IMR-90 (cell line): ENCODE results near the gene ASB11. TPM values are rescaled to one million over a fixed set of nuclear protein-coding genes. Genes with fewer than 3 reads are reported as not detected.

ENCODE experiments used
- ATAC-seq: fragments of 200-7000 bp; cut with Tn5 transposase; 2 replicates; pipeline ENCODE4 v1.9.1; 2020; ENCODE audit warnings: low read depth, mild to moderate bottlenecking, moderate library complexity
- BruUV-seq: library from RNA; stranded (reverse); fragments of 400-500 nt; replicated peaks from 2 replicates; lab custom pipeline; 2021; lab: Mats Ljungman, UMichigan
- CTCF ChIA-PET: fragments of 300-600 bp; formaldehyde crosslinking; extraction: SDS; loops from one replicate; lab custom pipeline; 2021; ENCODE audit warnings: antibody characterized with exemption; lab: Yijun Ruan, JAX
- POLR2A ChIA-PET: fragments of 300-600 bp; sonication (Branson Sonifier 250); formaldehyde crosslinking; loops from one replicate; lab custom pipeline; 2022; ENCODE audit warnings: antibody characterized with exemption; ENCODE audit not compliant: unreplicated experiment; lab: Charles Lee
- DNase-seq: peaks from one replicate; pipeline ENCODE4 v3.0.0; 2013
- H2AFZ ChIP-seq: replicated peaks from 2 replicates; pipeline ENCODE3; 2013; ENCODE audit warnings: low read length, mild to moderate bottlenecking; ENCODE audit not compliant: poor library complexity
- H2AK5ac ChIP-seq: 2 replicates; pipeline ENCODE4 v1.6.1; 2013; ENCODE audit warnings: low read depth, low read length, inconsistent platforms
- H2AK9ac ChIP-seq: replicated peaks from 2 replicates; pipeline ENCODE3; 2013; ENCODE audit warnings: mild to moderate bottlenecking, low read depth, low read length, moderate library complexity; ENCODE audit not compliant: poor library complexity
- H2BK120ac ChIP-seq: 2 replicates; pipeline ENCODE4 v1.6.1; 2013; ENCODE audit warnings: low read depth, low read length, inconsistent platforms
- H2BK15ac ChIP-seq: 3 replicates; pipeline ENCODE4 v1.6.1; 2013; ENCODE audit warnings: low read depth, low read length, inconsistent platforms
- H2BK20ac ChIP-seq: 2 replicates; pipeline ENCODE4 v1.6.1; 2013; ENCODE audit warnings: low read depth, mild to moderate bottlenecking, inconsistent platforms, low read length, moderate library complexity
- H2BK5ac ChIP-seq: 2 replicates; pipeline ENCODE4 v1.6.1; 2013; ENCODE audit warnings: mild to moderate bottlenecking, low read depth, low read length, inconsistent platforms; ENCODE audit not compliant: poor library complexity, severe bottlenecking
- H3K14ac ChIP-seq: replicated peaks from 2 replicates; pipeline ENCODE4 v1.6.1; 2013; ENCODE audit warnings: low read depth, low read length, inconsistent platforms
- H3K18ac ChIP-seq: 2 replicates; pipeline ENCODE4 v1.6.1; 2013; ENCODE audit warnings: low read depth, low read length, control low read depth
- H3K23ac ChIP-seq: 2 replicates; pipeline ENCODE4 v1.6.1; 2013; ENCODE audit warnings: low read depth, low read length, inconsistent platforms
- H3K27ac ChIP-seq: 2 replicates; pipeline ENCODE4 v1.5.1; 2013; ENCODE audit warnings: mild to moderate bottlenecking, control low read depth, low read length; ENCODE audit not compliant: insufficient read depth
- H3K27me3 ChIP-seq: 2 replicates; pipeline ENCODE4 v1.6.1; 2013; ENCODE audit warnings: low read length; ENCODE audit not compliant: control insufficient read depth, insufficient read depth
- H3K36me3 ChIP-seq: 2 replicates; pipeline ENCODE4 v1.6.1; 2013; ENCODE audit warnings: low read length, mixed read lengths; ENCODE audit not compliant: control insufficient read depth, insufficient read depth
- H3K4ac ChIP-seq: 2 replicates; pipeline ENCODE4 v1.6.1; 2013; ENCODE audit warnings: low read depth, low read length, inconsistent platforms
- H3K4me1 ChIP-seq: 2 replicates; pipeline ENCODE4 v1.6.1; 2013; ENCODE audit warnings: low read length, mixed read lengths; ENCODE audit not compliant: control insufficient read depth, insufficient read depth
- H3K4me2 ChIP-seq: 2 replicates; pipeline ENCODE4 v1.6.1; 2013; ENCODE audit warnings: low read depth, mild to moderate bottlenecking, control low read depth, low read length, moderate library complexity
- H3K4me3 ChIP-seq: 2 replicates; pipeline ENCODE4 v1.5.1; 2013; ENCODE audit warnings: low read depth, mild to moderate bottlenecking, control low read depth, low read length, moderate library complexity; ENCODE audit not compliant: insufficient read depth
- H3K56ac ChIP-seq: 2 replicates; pipeline ENCODE4 v1.6.1; 2013; ENCODE audit warnings: low read length, inconsistent platforms; ENCODE audit not compliant: insufficient read depth; ENCODE audit errors: extremely low read depth
- H3K79me1 ChIP-seq, 2 experiments: 2 replicates each; pipeline ENCODE4 v1.6.1; 2013; ENCODE audit warnings: low read length in 2 of 2, inconsistent platforms in 1 of 2, low read depth in 1 of 2
- H3K9ac ChIP-seq: 2 replicates; pipeline ENCODE4 v1.6.1; 2013; ENCODE audit warnings: low read depth, low read length, control low read depth
- H3K9me1 ChIP-seq: 2 replicates; pipeline ENCODE4 v1.6.1; 2013; ENCODE audit warnings: low read length, inconsistent platforms; ENCODE audit not compliant: insufficient read depth
- H3K9me3 ChIP-seq: 2 replicates; pipeline ENCODE4 v1.6.1; 2013; ENCODE audit warnings: low read length; ENCODE audit not compliant: control insufficient read depth, insufficient read depth
- H4K20me1 ChIP-seq: 2 replicates; pipeline ENCODE4 v1.6.1; 2013; ENCODE audit warnings: low read length, inconsistent platforms; ENCODE audit not compliant: insufficient read depth
- H4K5ac ChIP-seq: 2 replicates; pipeline ENCODE4 v1.6.1; 2013; ENCODE audit warnings: mild to moderate bottlenecking, low read depth, low read length, control low read depth
- H4K8ac ChIP-seq, 2 experiments: 2 replicates each; pipeline ENCODE4 v1.6.1; 2013; ENCODE audit warnings: low read depth in 2 of 2, low read length in 2 of 2, control low read depth in 1 of 2, inconsistent platforms in 1 of 2
- H4K91ac ChIP-seq: 2 replicates; pipeline ENCODE4 v1.6.1; 2013; ENCODE audit warnings: low read depth, low read length, inconsistent platforms; ENCODE audit not compliant: insufficient read depth
- CHD1 ChIP-seq: IDR thresholded peaks from 2 replicates; pipeline ENCODE4 v1.6.1; 2012; ENCODE audit warnings: low read depth, low read length, improper control_type of control experiment
- MAZ ChIP-seq: IDR thresholded peaks from 2 replicates; pipeline ENCODE4 v1.6.1; 2012; ENCODE audit warnings: low read depth, mild to moderate bottlenecking, low read length, improper control_type of control experiment, moderate library complexity, borderline replicate concordance
- NFE2L2 ChIP-seq: fragments of 150-350 bp; IDR thresholded peaks from 2 replicates; pipeline ENCODE4 v1.6.1; 2016; ENCODE audit warnings: low read depth, mild to moderate bottlenecking, low read length
- POLR2A ChIP-seq: IDR thresholded peaks from 2 replicates; pipeline ENCODE4 v1.6.1; 2012; ENCODE audit warnings: mild to moderate bottlenecking, low read depth, low read length
- RCOR1 ChIP-seq: IDR thresholded peaks from 2 replicates; pipeline ENCODE4 v1.6.1; 2012; ENCODE audit warnings: mild to moderate bottlenecking, low read length, improper control_type of control experiment; ENCODE audit not compliant: insufficient replicate concordance
- RFX5 ChIP-seq: IDR thresholded peaks from 2 replicates; pipeline ENCODE4 v1.8.0; 2012; ENCODE audit warnings: low read depth, mild to moderate bottlenecking, low read length, moderate library complexity
- SMC3 ChIP-seq: fragments of 150-350 bp; IDR thresholded peaks from 2 replicates; pipeline ENCODE4 v1.6.1; 2016; ENCODE audit warnings: low read depth, mild to moderate bottlenecking, antibody characterized with exemption, low read length, moderate library complexity
- WGBS, 2 experiments: methylation state at CpG; one replicate each; pipeline versions ENCODE4 v1.1.5 to v1.1.7; 2013; ENCODE audit warnings: missing lambda C conversion rate in 2 of 2; ENCODE audit not compliant: insufficient read length in 1 of 2; ENCODE audit errors: extremely low coverage in 2 of 2; 5-methylcytosine and 5-hydroxymethylcytosine counted together
- dilution Hi-C: fragments of 300-500 bp; cut with HindIII; formaldehyde crosslinking; loops from one replicate; pipeline ENCODE4 v1.14.3; 2018; ENCODE audit warnings: low sequenced_read_pairs; ENCODE audit not compliant: unreplicated experiment
- in situ Hi-C: fragments of 300-500 bp; cut with MboI; formaldehyde crosslinking; loops from 3 replicates; pipeline ENCODE4 v1.14.3; 2019; ENCODE audit warnings: low sequenced_read_pairs, inconsistent platforms, mixed read lengths
- intact Hi-C: fragments of 100-400 bp; cut with micrococcal nuclease; formaldehyde crosslinking; loops from 2 replicates; pipeline ENCODE4 v1.10.0; 2022
- polyA plus RNA-seq, 3 experiments: library from polyadenylated mRNA; depleted of rRNA; stranded (reverse); fragments of >200 nt; gene quantifications; 2 replicates each; pipeline ENCODE4 v1.2.3, GENCODE V29; 2012; ENCODE audit warnings: low replicate concordance in 1 of 3
- total RNA-seq: library from RNA; depleted of rRNA; stranded (reverse); fragments of >200 nt; gene quantifications from 2 replicates; pipeline ENCODE4 v1.2.3, GENCODE V29; 2012
- TF ChIP-seq, protein P1 (sequence below): fragments of 150-350 bp; IDR thresholded peaks from 2 replicates; pipeline ENCODE4 v1.6.1; 2017; ENCODE audit warnings: mild to moderate bottlenecking, antibody characterized with exemption, low read length, low read depth
- TF ChIP-seq, protein P2 (sequence below): conservative IDR thresholded peaks from 2 replicates; pipeline ENCODE4 v1.5.1; 2012; ENCODE audit warnings: mild to moderate bottlenecking, low read depth, low read length, improper control_type of control experiment

The ASB11 gene
- total and polyA plus RNA-seq, 2 of the 4 experiments (the other 2 are of a cell fraction): not detected

DNA sequence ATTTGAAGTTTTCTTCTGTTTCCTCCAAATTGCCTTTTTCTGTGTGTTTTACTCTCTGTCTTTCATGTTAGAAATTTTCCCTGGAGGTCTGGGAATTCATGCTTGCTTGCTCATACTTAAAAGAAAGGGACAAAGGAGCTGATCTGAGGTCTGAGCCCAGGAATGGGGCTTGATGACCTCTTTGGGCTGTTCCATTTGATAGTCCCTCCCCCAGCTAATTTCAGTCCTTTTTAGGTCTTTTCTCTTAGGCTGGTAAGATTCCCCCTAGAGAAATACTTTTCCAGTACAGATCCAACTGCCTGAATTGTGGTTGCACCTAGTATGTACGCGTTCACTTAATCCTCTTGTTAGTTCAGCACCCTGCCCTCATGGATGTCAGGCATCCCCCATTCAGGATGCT, 25.4 kb upstream of the ASB11 start:
- POLR2A ChIA-PET: no interaction called here
- WGBS, 2 experiments: no CpG with 5 or more reads among the region's 2 CpGs

More for the DNA sequence above, 25.4 kb upstream of the ASB11 start:
- Histone ChIP-seq H4K5ac (no peak overlapping the region), H3K27me3 (peaks cover 8% of the 10 kb centered on the region), H3K4ac (no peak overlapping the region), H3K4me2 (no peak overlapping the region), H2BK120ac (no peak overlapping the region), H3K79me1 (no peaks in the 10 kb centered on the region), H2AK5ac (no peak overlapping the region), H2AK9ac (no peak overlapping the region), H3K36me3 (no peaks in the 10 kb centered on the region), H3K9me3 (no peaks in the 10 kb centered on the region), H2BK5ac (no peak overlapping the region), H3K9ac (no peak overlapping the region), H2BK15ac (no peak overlapping the region), H3K4me3 (no peak overlapping the region), H3K9me1 (no peaks in the 10 kb centered on the region), H3K27ac (no peak overlapping the region), H3K23ac (no peak overlapping the region), H4K8ac (no peak overlapping the region), H3K56ac (no peak overlapping the region), H3K4me1 (peaks cover 2% of the 10 kb centered on the region; the same call in 1 of the 2 replicates), H3K14ac (no peak overlapping the region), H2BK20ac (no peak overlapping the region), H4K20me1 (no peaks in the 10 kb centered on the region), H4K91ac (no peak overlapping the region), H2AFZ (no peak overlapping the region), H3K18ac (no peak overlapping the region)
- DNase-seq (no peak), ATAC-seq (no peak)
- no peak for TF ChIP-seq RFX5
- no peak for TF ChIP-seq SMC3
- TF ChIP-seq POLR2A: no peak
- TF ChIP-seq, protein P1, sequence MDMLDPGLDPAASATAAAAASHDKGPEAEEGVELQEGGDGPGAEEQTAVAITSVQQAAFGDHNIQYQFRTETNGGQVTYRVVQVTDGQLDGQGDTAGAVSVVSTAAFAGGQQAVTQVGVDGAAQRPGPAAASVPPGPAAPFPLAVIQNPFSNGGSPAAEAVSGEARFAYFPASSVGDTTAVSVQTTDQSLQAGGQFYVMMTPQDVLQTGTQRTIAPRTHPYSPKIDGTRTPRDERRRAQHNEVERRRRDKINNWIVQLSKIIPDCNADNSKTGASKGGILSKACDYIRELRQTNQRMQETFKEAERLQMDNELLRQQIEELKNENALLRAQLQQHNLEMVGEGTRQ: no peak
- no peak for TF ChIP-seq RCOR1
- TF ChIP-seq, protein P2, sequence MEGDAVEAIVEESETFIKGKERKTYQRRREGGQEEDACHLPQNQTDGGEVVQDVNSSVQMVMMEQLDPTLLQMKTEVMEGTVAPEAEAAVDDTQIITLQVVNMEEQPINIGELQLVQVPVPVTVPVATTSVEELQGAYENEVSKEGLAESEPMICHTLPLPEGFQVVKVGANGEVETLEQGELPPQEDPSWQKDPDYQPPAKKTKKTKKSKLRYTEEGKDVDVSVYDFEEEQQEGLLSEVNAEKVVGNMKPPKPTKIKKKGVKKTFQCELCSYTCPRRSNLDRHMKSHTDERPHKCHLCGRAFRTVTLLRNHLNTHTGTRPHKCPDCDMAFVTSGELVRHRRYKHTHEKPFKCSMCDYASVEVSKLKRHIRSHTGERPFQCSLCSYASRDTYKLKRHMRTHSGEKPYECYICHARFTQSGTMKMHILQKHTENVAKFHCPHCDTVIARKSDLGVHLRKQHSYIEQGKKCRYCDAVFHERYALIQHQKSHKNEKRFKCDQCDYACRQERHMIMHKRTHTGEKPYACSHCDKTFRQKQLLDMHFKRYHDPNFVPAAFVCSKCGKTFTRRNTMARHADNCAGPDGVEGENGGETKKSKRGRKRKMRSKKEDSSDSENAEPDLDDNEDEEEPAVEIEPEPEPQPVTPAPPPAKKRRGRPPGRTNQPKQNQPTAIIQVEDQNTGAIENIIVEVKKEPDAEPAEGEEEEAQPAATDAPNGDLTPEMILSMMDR: no peak
- TF ChIP-seq MAZ: no peak
- no peak for TF ChIP-seq CHD1
- TF ChIP-seq NFE2L2: no peak
- CTCF ChIA-PET: no interaction called here
- no TSS peak for BruUV-seq
- dilution Hi-C loops: no loop called here
- intact Hi-C loops: loop anchor here (10.0 kb wide), 1 partner anchor 334 kb away; no protein-coding TSS in a partner anchor
- in situ Hi-C loops: loop anchor here (10.0 kb wide), 1 partner anchor 224 kb away; no protein-coding TSS in a partner anchor
